Fibroblast of pulmonary artery (primary cell): Measurements from ENCODE around the gene KIAA1328.

Experiments used
- DNase-seq: peaks from one replicate; pipeline ENCODE4 v3.0.0-alpha.2; 2010; ENCODE audit warnings: low read depth
- H3K4me3 ChIP-seq: replicated peaks from 2 replicates; pipeline ENCODE4 v1.5.1; 2011; ENCODE audit warnings: low read depth, mild to moderate bottlenecking, control low read depth, low read length, moderate library complexity
- TF ChIP-seq, protein P1 (sequence below): IDR thresholded peaks from 2 replicates; pipeline ENCODE4 v1.5.1; 2011; ENCODE audit warnings: mild to moderate bottlenecking, control low read depth, low read length, inconsistent platforms; ENCODE audit errors: missing control alignments

KIAA1328 gene

DNA sequence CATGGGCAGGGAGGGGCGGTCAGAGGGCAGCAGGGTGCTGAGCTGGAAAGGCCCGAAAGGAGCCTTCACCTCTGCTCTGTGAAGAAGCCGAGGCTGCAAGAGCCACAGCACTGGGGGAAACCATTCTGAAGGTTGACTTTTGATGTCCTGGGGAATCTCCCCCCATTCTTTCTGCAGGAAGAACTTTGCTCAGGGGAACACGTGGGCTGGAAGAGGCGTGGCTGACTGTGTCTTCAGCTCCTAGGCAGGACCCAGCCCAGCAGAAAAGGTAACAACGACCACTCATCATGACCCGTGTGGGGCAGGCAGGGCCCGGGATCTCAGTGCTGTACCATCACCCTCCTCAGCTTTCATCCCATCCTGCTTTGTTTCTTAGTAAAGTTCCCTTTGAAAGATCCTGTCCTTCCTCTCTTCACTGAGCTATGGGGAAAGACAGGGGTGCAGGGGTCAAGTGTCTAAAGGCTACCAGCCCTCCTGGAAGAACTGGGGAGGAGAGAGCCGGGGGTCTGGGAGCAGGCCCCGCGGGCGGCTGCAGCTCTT lies 424.0 kb downstream of the KIAA1328 start:
- no peak overlapping the region for H3K4me3 ChIP-seq
- TF ChIP-seq, protein P1, sequence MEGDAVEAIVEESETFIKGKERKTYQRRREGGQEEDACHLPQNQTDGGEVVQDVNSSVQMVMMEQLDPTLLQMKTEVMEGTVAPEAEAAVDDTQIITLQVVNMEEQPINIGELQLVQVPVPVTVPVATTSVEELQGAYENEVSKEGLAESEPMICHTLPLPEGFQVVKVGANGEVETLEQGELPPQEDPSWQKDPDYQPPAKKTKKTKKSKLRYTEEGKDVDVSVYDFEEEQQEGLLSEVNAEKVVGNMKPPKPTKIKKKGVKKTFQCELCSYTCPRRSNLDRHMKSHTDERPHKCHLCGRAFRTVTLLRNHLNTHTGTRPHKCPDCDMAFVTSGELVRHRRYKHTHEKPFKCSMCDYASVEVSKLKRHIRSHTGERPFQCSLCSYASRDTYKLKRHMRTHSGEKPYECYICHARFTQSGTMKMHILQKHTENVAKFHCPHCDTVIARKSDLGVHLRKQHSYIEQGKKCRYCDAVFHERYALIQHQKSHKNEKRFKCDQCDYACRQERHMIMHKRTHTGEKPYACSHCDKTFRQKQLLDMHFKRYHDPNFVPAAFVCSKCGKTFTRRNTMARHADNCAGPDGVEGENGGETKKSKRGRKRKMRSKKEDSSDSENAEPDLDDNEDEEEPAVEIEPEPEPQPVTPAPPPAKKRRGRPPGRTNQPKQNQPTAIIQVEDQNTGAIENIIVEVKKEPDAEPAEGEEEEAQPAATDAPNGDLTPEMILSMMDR: no peak
- no peak for DNase-seq

DNA sequence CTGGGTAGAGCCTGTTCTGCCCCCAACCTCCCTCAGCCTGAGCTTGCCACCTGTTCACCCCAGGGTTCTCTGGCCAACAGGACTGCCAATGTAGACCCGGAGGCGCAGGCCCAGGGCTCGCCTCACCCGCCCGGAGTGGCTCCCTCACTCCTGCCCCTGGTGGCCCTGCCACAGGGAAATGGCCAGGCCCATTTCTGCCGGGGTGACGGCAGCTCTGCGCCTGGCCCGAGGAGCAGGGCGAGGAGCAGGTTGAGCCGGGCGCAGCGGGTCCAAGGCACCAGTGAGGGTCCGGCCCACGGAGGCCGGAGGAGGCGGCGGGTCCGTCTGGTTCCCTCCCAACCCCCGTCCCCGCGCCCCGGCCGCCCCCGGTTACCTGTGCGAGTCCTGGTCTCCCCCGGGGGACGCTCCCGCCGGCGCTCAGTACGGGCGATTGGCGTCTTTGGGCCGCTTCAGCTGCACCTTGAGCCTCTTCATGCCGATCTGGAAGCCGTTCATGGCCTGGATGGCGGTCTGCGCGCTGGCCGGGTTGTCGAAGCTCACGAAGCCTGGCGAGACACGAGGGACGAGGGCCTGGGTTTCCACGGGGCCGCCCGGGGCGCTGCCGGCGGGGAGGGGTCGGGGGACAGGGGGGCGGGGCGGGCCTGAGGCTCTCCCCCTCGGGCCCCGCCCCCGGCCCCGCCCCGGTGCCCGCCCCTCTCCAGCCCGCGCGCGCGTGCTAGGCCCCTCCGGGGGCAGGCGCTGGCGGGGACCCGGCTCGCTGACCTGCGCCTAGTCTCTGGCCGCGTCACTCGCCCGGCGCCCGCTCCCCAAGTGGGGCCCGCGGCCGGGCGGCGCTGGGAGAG lies 424.7 kb downstream of the KIAA1328 start:
- TF ChIP-seq, protein P1: no peak
- H3K4me3 ChIP-seq: peak overlapping the region; percentile 17
- DNase-seq: no peak

DNA sequence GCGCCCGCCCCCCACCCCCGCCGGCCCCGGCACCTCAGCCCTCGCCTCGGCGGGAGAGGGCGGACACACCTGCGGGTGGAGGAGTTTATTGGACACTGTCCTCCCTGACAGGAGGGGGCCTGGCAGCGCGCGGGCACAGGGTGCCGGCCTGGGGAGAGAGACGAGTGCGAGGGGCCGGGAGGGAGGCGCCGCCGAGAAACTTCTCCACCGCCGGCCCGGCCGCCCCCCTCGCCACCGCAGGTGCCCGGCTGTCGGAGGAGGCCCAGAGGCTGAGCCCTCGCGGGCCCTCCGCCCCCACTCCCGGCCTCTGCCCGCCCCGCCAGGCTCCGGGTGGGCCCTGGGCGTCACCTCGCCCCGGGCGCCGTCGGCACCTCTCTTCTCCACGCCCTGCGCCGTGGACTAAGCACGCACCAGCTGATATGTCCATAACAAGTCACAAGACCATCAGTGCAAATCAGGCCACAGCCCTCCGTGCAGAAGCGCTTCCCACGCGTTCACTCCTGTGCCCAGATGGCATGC lies 425.4 kb downstream of the KIAA1328 start:
- DNase-seq: no peak
- H3K4me3 ChIP-seq: no peak overlapping the region
- TF ChIP-seq, protein P1: no peak

DNA sequence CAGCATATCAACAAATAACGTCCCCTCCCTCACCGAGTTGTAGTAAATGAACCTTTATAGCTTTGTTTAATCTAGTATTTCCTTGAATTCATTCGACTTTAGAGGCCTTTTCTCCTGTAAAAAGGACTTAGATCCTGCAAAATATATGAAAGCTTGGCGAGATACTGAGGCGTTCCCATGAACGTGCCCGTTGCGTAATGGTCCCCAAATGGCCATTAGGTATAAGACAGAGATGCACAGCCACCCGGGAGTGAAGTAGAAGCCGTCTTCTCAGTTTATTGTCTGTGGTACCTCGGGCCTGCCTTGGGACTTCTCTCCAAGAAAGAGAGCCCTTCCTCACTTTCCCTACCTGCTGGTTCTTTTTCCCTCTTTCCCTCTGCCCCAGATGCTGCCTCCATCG lies 426.0 kb downstream of the KIAA1328 start:
- H3K4me3 ChIP-seq: no peak overlapping the region
- TF ChIP-seq, protein P1: no peak
- no peak for DNase-seq

DNA sequence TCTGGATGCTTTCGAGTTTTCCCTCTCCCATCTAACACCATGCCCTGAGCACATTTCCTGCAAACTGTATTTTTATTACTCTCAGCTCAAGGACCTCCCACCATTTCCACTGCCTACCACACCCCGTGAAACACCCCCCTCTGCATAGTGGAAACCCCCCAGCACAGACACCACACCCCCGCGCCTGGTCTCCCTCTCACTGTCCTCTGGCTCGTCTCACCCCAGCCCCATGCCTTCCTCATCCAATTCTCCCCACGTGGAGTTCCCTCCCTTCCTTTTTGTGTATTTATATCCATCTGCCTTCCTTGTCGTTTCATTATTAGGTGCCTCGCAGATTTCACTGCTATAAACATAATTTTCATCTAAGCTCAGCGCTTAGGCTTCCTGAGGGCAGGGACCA lies 429.2 kb downstream of the KIAA1328 start:
- no peak overlapping the region for H3K4me3 ChIP-seq
- TF ChIP-seq, protein P1: no peak
- no peak for DNase-seq

DNA sequence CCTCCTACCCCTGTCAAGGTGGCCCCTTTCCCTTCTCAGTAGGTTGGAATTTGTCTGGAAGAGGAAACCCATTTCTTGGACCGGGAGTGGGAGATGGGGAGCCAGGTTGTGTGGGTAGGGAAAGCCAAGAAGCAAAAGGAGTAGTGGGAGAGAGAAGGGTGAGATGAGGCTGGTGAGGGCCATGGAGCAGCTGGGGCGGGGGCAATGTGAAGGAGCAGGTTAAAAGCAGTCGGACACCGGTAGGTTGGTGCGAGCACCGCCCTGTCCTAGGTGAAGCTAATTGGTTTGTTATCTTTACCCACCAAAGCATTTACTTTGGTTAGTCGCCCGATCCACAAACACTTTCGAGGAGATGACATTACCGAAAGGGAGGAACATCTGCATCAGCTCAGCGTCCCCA lies 429.9 kb downstream of the KIAA1328 start:
- DNase-seq: no peak
- H3K4me3 ChIP-seq: no peak overlapping the region
- TF ChIP-seq, protein P1: no peak

DNA sequence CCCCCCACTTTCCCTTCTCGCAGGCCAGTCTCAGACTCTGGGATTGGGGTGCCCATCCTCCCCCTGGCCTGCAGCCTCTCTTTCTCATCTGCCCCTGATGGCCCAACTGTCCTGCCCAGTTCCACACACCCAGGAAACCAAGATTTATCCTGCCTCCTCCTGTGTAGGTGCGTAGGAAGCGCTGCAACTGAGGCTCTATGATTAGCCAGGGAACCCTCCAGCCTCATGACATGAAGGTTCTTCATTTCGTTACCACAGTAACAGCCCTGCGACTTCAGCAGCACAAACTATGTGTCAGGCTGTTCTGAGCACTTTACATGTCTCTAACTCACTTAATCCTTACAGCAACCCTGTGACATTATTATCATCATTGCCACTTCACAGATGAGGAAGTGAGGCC lies 430.8 kb downstream of the KIAA1328 start:
- H3K4me3 ChIP-seq: no peak overlapping the region
- no peak for DNase-seq
- TF ChIP-seq, protein P1: no peak
